Smooth muscle cell (in vitro differentiated cells): Measurements from ENCODE around the gene SPATA32. TPM values are rescaled to one million over a fixed set of nuclear protein-coding genes. Genes with fewer than 3 reads are reported as not detected.

Source experiments
- DNase-seq: peaks from one replicate; lab custom pipeline; 2025; ENCODE audit not compliant: unreplicated experiment; lab: John Stamatoyannopoulos, UW
- H2AFZ ChIP-seq: fragments of 200-600 bp; sonication (generic); 2 replicates; pipeline ENCODE4 v1.6.0; 2016; ENCODE audit warnings: antibody characterized with exemption, low read depth, mild to moderate bottlenecking
- H3F3A ChIP-seq: fragments of 200-600 bp; sonication (generic); 2 replicates; pipeline ENCODE4 v1.6.0; 2017; ENCODE audit warnings: antibody characterized with exemption, low read depth
- H3K27ac ChIP-seq: fragments of 200-600 bp; sonication (generic); 2 replicates; pipeline ENCODE4 v1.5.1; 2016; ENCODE audit warnings: low read depth, mild to moderate bottlenecking
- H3K27me3 ChIP-seq: fragments of 200-600 bp; sonication (generic); 2 replicates; pipeline ENCODE4 v1.6.1; 2016; ENCODE audit warnings: low read depth, mild to moderate bottlenecking
- H3K36me3 ChIP-seq: fragments of 200-600 bp; sonication (generic); 2 replicates; pipeline ENCODE4 v1.5.1; 2016; ENCODE audit warnings: low read depth
- H3K4me1 ChIP-seq: fragments of 200-600 bp; sonication (generic); 2 replicates; pipeline ENCODE4 v1.5.1; 2016; ENCODE audit warnings: low read depth
- H3K4me2 ChIP-seq: fragments of 200-600 bp; sonication (generic); 2 replicates; pipeline ENCODE4 v1.6.0; 2016; ENCODE audit warnings: mild to moderate bottlenecking
- H3K4me3 ChIP-seq: fragments of 200-600 bp; sonication (generic); 2 replicates; pipeline ENCODE4 v1.5.1; 2016; ENCODE audit warnings: mild to moderate bottlenecking
- H3K79me2 ChIP-seq: fragments of 200-600 bp; sonication (generic); 2 replicates; pipeline ENCODE4 v1.6.0; 2016; ENCODE audit warnings: low read depth, mild to moderate bottlenecking
- H3K9ac ChIP-seq: fragments of 200-600 bp; sonication (generic); 2 replicates; pipeline ENCODE4 v1.6.0; 2016; ENCODE audit warnings: low read depth
- H3K9me3 ChIP-seq: fragments of 200-600 bp; sonication (generic); replicated peaks from 2 replicates; pipeline ENCODE4 v1.5.1; 2016; ENCODE audit warnings: low read depth
- H4K20me1 ChIP-seq: fragments of 200-600 bp; sonication (generic); 2 replicates; pipeline ENCODE4 v1.6.0; 2016; ENCODE audit warnings: low read depth
- WGBS: methylation state at CpG from one replicate; pipeline ENCODE4 v1.1.7; 2016; ENCODE audit warnings: low lambda C conversion rate; 5-methylcytosine and 5-hydroxymethylcytosine counted together
- polyA plus RNA-seq: library from polyadenylated mRNA; unstranded; fragments of >200 nt; fragmentation: Nextera tagmentation; extraction: Ambion mirVana; gene quantifications from 2 replicates; pipeline ENCODE4 v1.2.1, GENCODE V29; 2016
- total RNA-seq: library from RNA; depleted of rRNA; stranded (reverse); fragments of >200 nt; gene quantifications from 2 replicates; pipeline ENCODE4 v1.2.3, GENCODE V29; 2014
- TF ChIP-seq, protein P1 (sequence below): fragments of 200-600 bp; sonication (generic); IDR thresholded peaks from 2 replicates; pipeline ENCODE4 v1.5.1; 2017; ENCODE audit warnings: borderline replicate concordance, mild to moderate bottlenecking, antibody characterized with exemption; ENCODE audit not compliant: insufficient read depth, poor library complexity, severe bottlenecking

The SPATA32 gene
- total and polyA plus RNA-seq, 2 experiments from 2014 or later, result not detected

GRCh38 chr17:45299361-45299760 lies 37.5 kb upstream of the SPATA32 start:
- TF ChIP-seq, protein P1, sequence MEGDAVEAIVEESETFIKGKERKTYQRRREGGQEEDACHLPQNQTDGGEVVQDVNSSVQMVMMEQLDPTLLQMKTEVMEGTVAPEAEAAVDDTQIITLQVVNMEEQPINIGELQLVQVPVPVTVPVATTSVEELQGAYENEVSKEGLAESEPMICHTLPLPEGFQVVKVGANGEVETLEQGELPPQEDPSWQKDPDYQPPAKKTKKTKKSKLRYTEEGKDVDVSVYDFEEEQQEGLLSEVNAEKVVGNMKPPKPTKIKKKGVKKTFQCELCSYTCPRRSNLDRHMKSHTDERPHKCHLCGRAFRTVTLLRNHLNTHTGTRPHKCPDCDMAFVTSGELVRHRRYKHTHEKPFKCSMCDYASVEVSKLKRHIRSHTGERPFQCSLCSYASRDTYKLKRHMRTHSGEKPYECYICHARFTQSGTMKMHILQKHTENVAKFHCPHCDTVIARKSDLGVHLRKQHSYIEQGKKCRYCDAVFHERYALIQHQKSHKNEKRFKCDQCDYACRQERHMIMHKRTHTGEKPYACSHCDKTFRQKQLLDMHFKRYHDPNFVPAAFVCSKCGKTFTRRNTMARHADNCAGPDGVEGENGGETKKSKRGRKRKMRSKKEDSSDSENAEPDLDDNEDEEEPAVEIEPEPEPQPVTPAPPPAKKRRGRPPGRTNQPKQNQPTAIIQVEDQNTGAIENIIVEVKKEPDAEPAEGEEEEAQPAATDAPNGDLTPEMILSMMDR, result no peak
- H3K9me3 ChIP-seq, result no peaks in the 10 kb centered on the region
- no peak for DNase-seq
- peaks cover 7% of the 10 kb centered on the region for H3K4me1 ChIP-seq
- H3K4me3 ChIP-seq, result no peak overlapping the region
- peaks cover 20% of the 10 kb centered on the region for H3F3A ChIP-seq
- H3K4me2 ChIP-seq, result no peak overlapping the region
- H3K36me3 ChIP-seq, result no peaks in the 10 kb centered on the region
- H3K9ac ChIP-seq, result no peak overlapping the region
- peaks cover 54% of the 10 kb centered on the region for H3K79me2 ChIP-seq
- H3K27ac ChIP-seq, result no peak overlapping the region
- 31% methylated on average over 2 of the region's 2 CpGs for WGBS
- no peaks in the 10 kb centered on the region for H3K27me3 ChIP-seq
- H4K20me1 ChIP-seq, result peaks cover 76% of the 10 kb centered on the region
- H2AFZ ChIP-seq, result no peak overlapping the region

DNA sequence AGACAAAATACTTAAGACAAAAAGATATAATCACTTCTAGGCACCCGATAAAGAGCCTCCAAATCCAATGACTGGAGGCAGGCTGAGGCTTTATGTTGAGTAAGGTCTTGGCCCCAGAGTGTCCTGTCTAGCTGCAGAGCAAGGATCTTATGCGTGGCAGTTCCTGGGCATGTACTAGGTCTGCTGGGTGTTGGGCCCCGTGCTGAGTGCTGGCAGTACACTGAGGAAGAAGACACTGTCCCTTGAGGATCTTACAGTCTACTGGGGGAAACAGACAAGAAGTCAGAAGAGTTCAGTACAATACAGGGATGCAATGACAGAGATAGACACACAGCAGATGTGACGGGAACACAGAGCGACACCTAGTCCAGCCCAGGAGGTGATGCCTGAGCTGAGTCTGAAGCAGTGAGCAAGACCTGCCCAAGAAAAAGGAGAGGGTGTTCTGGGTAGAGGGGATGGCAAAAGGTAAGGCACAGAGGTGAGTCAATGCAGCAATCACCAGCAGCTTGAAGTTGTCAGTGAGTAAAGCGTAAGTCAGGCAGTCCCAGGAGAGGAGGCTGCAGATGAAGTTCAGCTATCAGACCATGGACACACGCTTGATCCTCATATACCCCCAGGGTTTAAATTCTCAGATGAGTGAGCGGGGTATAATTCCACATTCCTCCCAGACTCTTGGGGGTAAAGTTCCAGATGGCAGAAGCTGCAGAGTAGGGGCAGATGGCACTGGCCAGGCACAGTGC lies 36.8 kb upstream of the SPATA32 start:
- peaks cover 80% of the 10 kb centered on the region for H4K20me1 ChIP-seq
- peaks cover 53% of the 10 kb centered on the region for H3K79me2 ChIP-seq
- H2AFZ ChIP-seq, result no peak overlapping the region
- no peak overlapping the region for H3K27ac ChIP-seq
- 79% methylated on average over 8 of the region's 8 CpGs for WGBS
- H3K27me3 ChIP-seq, result no peaks in the 10 kb centered on the region
- no peaks in the 10 kb centered on the region for H3K36me3 ChIP-seq
- H3K9ac ChIP-seq, result no peak overlapping the region
- peaks cover 26% of the 10 kb centered on the region for H3F3A ChIP-seq
- DNase-seq, result no peak
- no peaks in the 10 kb centered on the region for H3K9me3 ChIP-seq
- H3K4me2 ChIP-seq, result no peak overlapping the region
- peaks cover 13% of the 10 kb centered on the region for H3K4me1 ChIP-seq
- no peak overlapping the region for H3K4me3 ChIP-seq
- TF ChIP-seq, protein P1, result no peak

GRCh38 chr17:45296833-45297124 lies 34.9 kb upstream of the SPATA32 start:
- no peaks in the 10 kb centered on the region for H3K27me3 ChIP-seq
- H4K20me1 ChIP-seq, result peaks cover 79% of the 10 kb centered on the region
- TF ChIP-seq, protein P1, result no peak
- DNase-seq, result no peak
- peaks cover 22% of the 10 kb centered on the region for H3F3A ChIP-seq
- no peak overlapping the region for H3K4me2 ChIP-seq
- no peaks in the 10 kb centered on the region for H3K9me3 ChIP-seq
- H3K27ac ChIP-seq, result no peak overlapping the region
- H3K79me2 ChIP-seq, result peaks cover 50% of the 10 kb centered on the region
- no peaks in the 10 kb centered on the region for H3K36me3 ChIP-seq
- H2AFZ ChIP-seq, result no peak overlapping the region
- 88% methylated on average over 1 of the region's 1 CpG for WGBS
- no peak overlapping the region for H3K9ac ChIP-seq
- H3K4me3 ChIP-seq, result no peak overlapping the region
- peaks cover 16% of the 10 kb centered on the region for H3K4me1 ChIP-seq
